ENCODE data around the gene PARD3B.

DNA sequence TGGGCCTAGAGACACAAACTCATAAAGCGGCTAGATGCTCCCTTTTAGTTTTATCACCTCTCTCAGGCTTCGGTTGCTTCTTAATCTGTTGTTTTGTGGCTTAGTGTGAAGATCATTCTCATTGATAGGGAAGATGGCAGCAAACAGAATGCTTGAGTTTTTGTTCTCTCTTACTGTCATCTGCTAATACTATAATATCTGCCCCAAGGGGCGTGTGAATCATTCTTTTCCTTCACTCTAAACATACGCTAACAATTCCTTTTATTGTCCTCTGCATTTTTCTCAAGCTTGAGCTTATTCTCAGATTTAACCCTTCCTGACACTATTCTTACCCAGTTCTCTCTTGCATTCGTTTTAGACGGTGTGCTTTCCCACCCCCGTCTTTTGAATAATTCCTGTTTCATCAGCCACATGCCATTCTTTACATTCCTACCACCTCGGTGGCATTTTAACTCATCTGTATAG, 813.1 kb downstream of the PARD3B start:
- TF ChIP-seq CTCF (IDR thresholded peaks at IDR 0.05; ENCODE audit: low read depth, low read length) (no peak), MAX (IDR thresholded peaks at IDR 0.05; ENCODE audit: low read depth, low read length) (no peak)
